Loucy (cell line): Measurements from ENCODE around the gene NPTN.

Experiments used
- H2AFZ ChIP-seq: fragments of 200-600 bp; sonication (generic); 2 replicates; pipeline ENCODE4 v1.6.0; 2016; ENCODE audit warnings: antibody characterized with exemption, mild to moderate bottlenecking, low read length, moderate library complexity
- H3F3A ChIP-seq: fragments of 200-600 bp; 2 replicates; pipeline ENCODE4 v1.6.0; 2016; ENCODE audit warnings: antibody characterized with exemption, low read depth, mild to moderate bottlenecking
- H3K27me3 ChIP-seq: fragments of 200-600 bp; sonication (generic); 2 replicates; pipeline ENCODE4 v1.6.1; 2014; ENCODE audit warnings: low read length, mild to moderate bottlenecking; ENCODE audit not compliant: insufficient read depth, poor library complexity, severe bottlenecking
- H3K36me3 ChIP-seq: fragments of 200-600 bp; sonication (generic); 2 replicates; pipeline ENCODE4 v1.6.1; 2016; ENCODE audit warnings: low read length; ENCODE audit not compliant: insufficient read depth
- H3K4me1 ChIP-seq: fragments of 200-600 bp; sonication (generic); 2 replicates; pipeline ENCODE4 v1.5.1; 2014; ENCODE audit warnings: low read length, mild to moderate bottlenecking; ENCODE audit not compliant: insufficient read depth, poor library complexity, severe bottlenecking
- H3K4me2 ChIP-seq: fragments of 200-600 bp; sonication (generic); 2 replicates; pipeline ENCODE4 v1.6.0; 2014; ENCODE audit warnings: antibody characterized with exemption, low read length, low read depth, mild to moderate bottlenecking; ENCODE audit not compliant: poor library complexity, severe bottlenecking
- H3K4me3 ChIP-seq: fragments of 200-600 bp; sonication (generic); 2 replicates; pipeline ENCODE4 v1.5.1; 2014; ENCODE audit warnings: low read length, mild to moderate bottlenecking, mixed read lengths; ENCODE audit not compliant: poor library complexity, severe bottlenecking
- H3K79me2 ChIP-seq: fragments of 200-600 bp; sonication (generic); 2 replicates; pipeline ENCODE4 v1.6.1; 2014; ENCODE audit warnings: low read length; ENCODE audit not compliant: insufficient read depth
- H3K9ac ChIP-seq: fragments of 200-600 bp; sonication (generic); 2 replicates; pipeline ENCODE4 v1.6.0; 2014; ENCODE audit warnings: mild to moderate bottlenecking, low read depth, low read length, moderate library complexity; ENCODE audit not compliant: poor library complexity, severe bottlenecking
- H3K9me2 ChIP-seq: fragments of 200-600 bp; sonication (generic); replicated peaks from 2 replicates; pipeline ENCODE4 v1.6.1; 2016; ENCODE audit warnings: low read depth, low read length, mixed read lengths
- H3K9me3 ChIP-seq: fragments of 200-600 bp; sonication (generic); 2 replicates; pipeline ENCODE4 v1.6.1; 2014; ENCODE audit warnings: mild to moderate bottlenecking, antibody characterized with exemption, low read length, low read depth; ENCODE audit not compliant: insufficient read depth
- H4K20me1 ChIP-seq: fragments of 200-600 bp; sonication (generic); 2 replicates; pipeline ENCODE4 v1.6.0; 2014; ENCODE audit warnings: antibody characterized with exemption, low read length, mild to moderate bottlenecking; ENCODE audit not compliant: insufficient read depth, poor library complexity, severe bottlenecking
- CTCF ChIP-seq: fragments of 200-600 bp; sonication (generic); conservative IDR thresholded peaks from 2 replicates; pipeline ENCODE4 v1.5.1; 2014; ENCODE audit warnings: mild to moderate bottlenecking, antibody characterized with exemption, low read length
- EZH2phosphoT487 ChIP-seq: fragments of 200-600 bp; IDR thresholded peaks from 2 replicates; pipeline ENCODE4 v1.6.1; 2018; ENCODE audit warnings: antibody characterized with exemption, mild to moderate bottlenecking, moderate library complexity, borderline replicate concordance

Gene NPTN

GRCh38 chr15:73515527-73515926 is 117.7 kb downstream of the NPTN start:
- Histone ChIP-seq H2AFZ (no peak overlapping the region), H3K4me1 (no peaks in the 10 kb centered on the region), H3K4me2 (no peak overlapping the region), H3K27me3 (no peaks in the 10 kb centered on the region), H3K4me3 (no peak overlapping the region), H3K9me3 (no peaks in the 10 kb centered on the region), H3F3A (no peaks in the 10 kb centered on the region), H3K79me2 (no peaks in the 10 kb centered on the region), H3K9ac (no peak overlapping the region), H3K36me3 (no peaks in the 10 kb centered on the region), H4K20me1 (no peaks in the 10 kb centered on the region), H3K9me2 (no peaks in the 10 kb centered on the region)
- TF ChIP-seq CTCF (no peak), EZH2phosphoT487 (no peak)
